Cardiac septum (tissue), 1 donor: ENCODE measurements around the gene PLCXD1. TPM values are rescaled to one million over a fixed set of nuclear protein-coding genes. Genes with fewer than 3 reads are reported as not detected.
A peak's percentile ranks its signal among the peaks of the same experiment; 100 is the strongest.
"Not testable (repeated sequence)": the region's sequence is repeated elsewhere in the genome, so short reads cannot be mapped to it uniquely, and the experiment has no call there.

ENCODE experiments used
- DNase-seq: peaks from one replicate; pipeline ENCODE4 v3.0.0-alpha.2; 2020; ENCODE audit warnings: low spot score
- intact Hi-C: fragments of 100-400 bp; cut with DNase I; formaldehyde crosslinking; loops from one replicate; pipeline ENCODE4 v1.14.0; 2022
- total RNA-seq: library from RNA; stranded (reverse); fragmentation: NEBNext Ultra II Directional; extraction: Animal tissue kit (Norgen Biotek cat#: 25700); gene quantifications from one replicate; pipeline ENCODE4 v1.2.1, GENCODE V29; 2021
- donor health status: DM: no; HTN: no; CAD: no.

The PLCXD1 gene
- total RNA-seq, 1 donor from 2014 or later: 3.4 TPM

DNA sequence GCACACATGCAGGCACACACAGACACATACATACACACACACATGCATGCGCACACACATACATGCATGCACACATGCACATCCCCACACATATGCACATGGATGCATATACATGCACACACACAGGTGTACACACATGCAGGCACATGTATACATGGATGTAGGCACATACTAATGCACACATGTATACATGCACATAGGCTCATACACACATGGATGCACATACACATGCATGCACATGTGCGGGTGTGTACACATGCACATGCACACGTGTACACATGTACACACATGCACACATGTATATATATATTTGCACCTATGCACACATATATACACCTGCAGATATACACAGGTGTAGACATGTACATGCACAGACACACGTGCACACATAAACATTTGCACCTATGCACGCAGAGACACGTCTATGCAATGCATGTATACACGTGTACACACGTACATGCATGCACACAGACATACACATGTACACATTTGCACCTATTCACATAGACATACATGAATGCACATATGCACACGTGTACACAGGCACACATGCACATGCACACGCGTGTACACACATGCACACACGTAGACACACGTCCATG is 4.0 kb downstream of the PLCXD1 start:
- intact Hi-C loops: no loop called here
- DNase-seq: no peak

DNA sequence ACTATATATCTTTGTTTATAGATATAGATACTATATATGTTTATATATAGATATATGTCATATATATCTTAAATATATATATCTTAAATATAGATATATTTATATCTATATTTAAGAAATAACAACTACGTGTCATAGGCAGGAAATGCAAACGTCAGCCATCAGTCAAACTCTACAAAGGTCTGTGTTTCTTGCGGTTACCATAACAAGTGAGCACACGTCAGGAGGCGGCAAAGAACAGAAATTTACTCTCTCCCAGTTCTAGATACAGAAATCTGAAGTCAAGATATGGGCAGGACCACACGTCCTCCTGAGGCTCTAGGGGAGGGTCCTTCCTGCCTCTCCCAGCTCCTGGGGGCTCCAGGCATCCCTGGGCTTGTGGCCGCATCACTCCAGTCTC is 6.5 kb downstream of the PLCXD1 start:
- DNase-seq: no peak
- intact Hi-C loops: no loop called here

GRCh38 chrX:288561-288991 is 7.4 kb downstream of the PLCXD1 start:
- intact Hi-C loops: no loop called here
- peak; percentile 67 for DNase-seq

- peak; percentile 49 for DNase-seq
- intact Hi-C loops: no loop called here
Observed at GRCh38 chrX:290476-291166, 9.4 kb downstream of the PLCXD1 start.

GRCh38 chrX:291411-291901 is 10.3 kb downstream of the PLCXD1 start:
- peak; percentile 67 for DNase-seq

GRCh38 chrX:292900-293897 is 12.0 kb downstream of the PLCXD1 start:
- peak; percentile 69 for DNase-seq

More at GRCh38 chrX:291411-291901, 10.3 kb downstream of the PLCXD1 start:
- intact Hi-C loops: no loop called here

GRCh38 chrX:295136-295535 is 14.0 kb downstream of the PLCXD1 start:
- DNase-seq: no peak

More at GRCh38 chrX:292900-293897, 12.0 kb downstream of the PLCXD1 start:
- intact Hi-C loops: no loop called here

GRCh38 chrX:298993-299392 is 17.8 kb downstream of the PLCXD1 start:
- intact Hi-C loops: no loop called here
- DNase-seq: no peak

More at GRCh38 chrX:295136-295535, 14.0 kb downstream of the PLCXD1 start:
- intact Hi-C loops: no loop called here

DNA sequence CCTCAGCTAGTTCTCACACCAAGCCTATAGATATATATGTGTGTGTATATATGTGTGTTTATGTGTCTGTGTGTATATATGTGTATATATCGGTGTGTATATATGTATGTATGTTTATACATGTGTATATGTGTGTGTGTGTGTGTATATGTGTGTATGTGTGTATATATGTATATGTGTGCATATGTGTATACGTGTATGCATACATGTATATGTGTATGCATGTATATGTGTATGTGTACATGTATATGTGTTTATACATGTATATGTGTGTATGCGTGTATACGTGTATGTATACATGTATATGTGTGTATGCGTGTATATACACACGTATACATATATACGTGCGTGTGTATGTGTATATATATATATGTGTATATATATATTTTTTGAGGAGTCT is 19.2 kb downstream of the PLCXD1 start:
- intact Hi-C loops: no loop called here
- DNase-seq: no peak

DNA sequence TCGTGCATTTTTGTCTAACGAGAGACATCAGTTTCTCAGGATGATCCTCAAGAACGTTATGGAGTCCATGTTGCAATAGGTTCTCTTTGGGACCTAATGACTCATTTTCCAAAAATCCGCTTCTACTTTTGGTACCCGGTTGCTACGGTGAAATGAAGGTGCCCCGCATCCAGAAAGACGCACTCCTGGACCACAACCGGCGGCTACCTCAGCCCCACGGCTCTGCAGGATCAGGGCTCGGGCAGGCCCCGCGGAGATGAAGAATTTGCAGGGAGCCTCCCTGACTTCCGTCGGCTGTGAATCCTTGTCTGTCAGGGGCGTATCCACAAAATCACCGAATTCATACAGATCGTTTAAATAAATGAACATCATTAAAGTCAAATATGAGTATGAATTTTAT is 21.8 kb downstream of the PLCXD1 start:
- intact Hi-C loops: no loop called here
- DNase-seq: no peak

DNA sequence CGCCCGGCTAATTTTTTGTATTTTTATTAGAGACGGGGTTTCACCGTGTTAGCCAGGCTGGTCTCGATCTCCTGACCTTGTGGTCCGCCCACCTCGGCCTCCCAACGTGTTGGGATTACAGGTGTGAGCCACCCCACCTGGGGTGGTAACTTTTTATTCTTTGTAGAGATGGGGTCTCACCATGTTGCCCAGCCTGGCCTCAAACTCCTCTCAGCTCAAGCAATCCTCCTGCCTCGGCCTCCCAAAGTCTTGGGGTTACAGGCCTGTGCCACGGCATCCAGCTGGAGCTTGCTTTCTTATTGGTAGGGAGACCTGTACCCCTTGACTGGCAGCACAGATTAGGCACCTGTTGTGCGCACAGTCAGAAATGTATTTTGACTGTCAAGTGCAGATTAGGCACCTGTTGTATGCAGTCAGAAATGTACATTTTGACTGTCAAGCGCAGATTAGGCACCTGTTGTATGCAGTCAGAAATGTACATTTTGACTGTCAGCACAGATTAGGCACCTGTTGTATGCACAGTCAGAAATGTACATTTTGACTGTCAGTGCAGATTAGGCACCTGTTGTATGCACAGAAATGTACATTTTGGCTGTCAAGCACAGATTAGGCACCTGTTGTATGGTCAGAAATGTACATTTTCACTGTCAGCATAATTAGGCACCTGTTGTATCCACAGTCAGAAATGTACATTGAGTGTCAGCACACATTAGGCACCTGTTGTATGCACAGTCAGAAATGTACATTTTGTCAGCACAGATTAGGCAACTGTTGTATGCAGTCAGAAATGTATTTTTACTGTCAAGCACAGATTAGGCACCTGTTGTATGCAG is 24.8 kb downstream of the PLCXD1 start:
- intact Hi-C loops, DNase-seq: not testable (repeated sequence)

DNA sequence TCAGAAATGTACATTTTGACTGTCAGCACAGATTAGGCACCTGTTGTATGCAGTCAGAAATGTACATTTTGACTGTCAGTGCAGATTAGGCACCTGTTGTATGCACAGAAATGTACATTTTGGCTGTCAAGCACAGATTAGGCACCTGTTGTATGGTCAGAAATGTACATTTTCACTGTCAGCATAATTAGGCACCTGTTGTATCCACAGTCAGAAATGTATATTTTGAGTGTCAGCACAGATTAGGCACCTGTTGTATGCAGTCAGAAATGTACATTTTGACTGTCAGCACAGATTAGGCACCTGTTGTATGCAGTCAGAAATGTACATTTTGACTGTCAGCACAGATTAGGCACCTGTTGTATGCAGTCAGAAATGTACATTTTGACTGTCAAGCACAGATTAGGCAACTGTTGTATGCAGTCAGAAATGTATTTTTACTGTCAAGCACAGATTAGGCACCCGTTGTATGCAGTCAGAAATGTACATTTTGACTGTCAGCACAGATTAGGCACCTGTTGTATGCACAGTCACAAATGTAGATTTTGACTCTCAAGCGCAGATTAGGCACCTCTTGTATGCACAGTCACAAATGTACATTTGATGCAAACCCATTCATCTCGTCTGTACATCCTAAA is 25.6 kb downstream of the PLCXD1 start:
- intact Hi-C loops: not testable (repeated sequence)

GRCh38 chrX:307261-308111 is 26.3 kb downstream of the PLCXD1 start:
- DNase-seq: no peak

More for the DNA sequence above, 25.6 kb downstream of the PLCXD1 start:
- not testable (repeated sequence) for DNase-seq

GRCh38 chrX:308821-309520 is 27.8 kb downstream of the PLCXD1 start:
- no peak for DNase-seq
- intact Hi-C loops: no loop called here

More at GRCh38 chrX:307261-308111, 26.3 kb downstream of the PLCXD1 start:
- intact Hi-C loops: no loop called here

GRCh38 chrX:310621-311155 is 29.5 kb downstream of the PLCXD1 start:
- no peak for DNase-seq

More at GRCh38 chrX:310621-311155, 29.5 kb downstream of the PLCXD1 start:
- intact Hi-C loops: no loop called here
